Measurements from ENCODE around the gene OTX1. TPM values are rescaled to one million over a fixed set of nuclear protein-coding genes. Genes with fewer than 3 reads are reported as not detected.

OTX1 gene
- total RNA-seq, 1 experiment from 2014 or later = 8.3 TPM

DNA sequence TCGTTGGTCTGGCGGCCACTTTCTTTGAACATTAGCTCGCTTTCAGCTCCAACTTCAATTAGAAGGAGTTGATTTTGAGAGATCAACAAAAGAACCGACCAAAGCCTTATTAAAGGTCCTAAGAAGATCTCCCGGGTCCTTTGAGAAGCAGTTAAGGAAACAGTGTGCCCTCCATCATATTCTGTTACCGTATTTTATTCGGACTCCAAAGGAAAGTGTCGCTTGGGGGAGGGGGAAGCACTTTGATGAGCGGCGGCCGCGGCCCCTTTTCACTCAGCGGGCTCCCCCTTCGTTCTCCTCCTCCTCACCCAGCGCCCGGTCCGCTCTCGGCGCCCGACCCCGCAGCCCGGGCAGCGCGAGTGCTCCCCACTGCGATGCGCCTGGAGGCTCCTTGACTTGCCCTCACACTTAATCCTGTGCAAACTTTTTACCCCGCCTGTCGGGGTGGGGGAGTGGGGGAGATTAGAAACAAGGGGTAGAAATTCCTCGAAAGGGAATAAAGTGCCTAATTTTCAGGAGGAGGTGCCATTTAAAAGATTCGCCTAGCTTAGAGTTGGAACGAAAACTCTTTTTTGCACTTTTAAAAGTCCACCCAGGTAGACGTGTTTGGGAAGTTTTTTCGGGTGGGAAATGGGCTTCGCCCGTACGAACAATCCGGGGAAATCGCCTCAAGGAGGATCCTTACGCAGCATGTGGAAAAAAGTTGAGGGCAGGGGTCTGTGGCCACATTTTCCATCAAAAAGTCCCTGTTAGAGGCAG, 1.2 kb upstream of the OTX1 start:
- peaks cover 57% of the 10 kb centered on the region for H3K36me3 Mint-ChIP-seq (ENCODE audit: insufficient read depth, unreplicated experiment)
- intact Hi-C loops (cut with micrococcal nuclease; ENCODE audit: unreplicated experiment) = no loop called here
- H3K27ac Mint-ChIP-seq (ENCODE audit: unreplicated experiment) = peak overlapping the region; percentile 75
- BruUV-seq (replicated peaks) = no TSS peak
- no peaks in the 10 kb centered on the region for H3K27me3 Mint-ChIP-seq (ENCODE audit: unreplicated experiment)
- no peak for TF ChIP-seq CTCF (IDR thresholded peaks at IDR 0.05; ENCODE audit: unreplicated experiment)
- peaks cover 9% of the 10 kb centered on the region for H3K4me1 Mint-ChIP-seq (ENCODE audit: low read depth, unreplicated experiment)
- H3K4me3 Mint-ChIP-seq (ENCODE audit: low read depth, unreplicated experiment) = peak overlapping the region; percentile 80
- DNase-seq = no peak
- H3K9me3 Mint-ChIP-seq (ENCODE audit: low read depth, unreplicated experiment) = no peaks in the 10 kb centered on the region
- CTCF ChIA-PET = interaction anchor here (0.6 kb wide), 1 partner anchor 1211 kb away, joined by 3 read pairs; no protein-coding TSS in a partner anchor

GRCh38 chr2:63049970-63050333, 678 bp upstream of the OTX1 start:
- peak overlapping the region; percentile 75 for H3K27ac Mint-ChIP-seq (ENCODE audit: unreplicated experiment)
- TSS peak; percentile 90 for BruUV-seq (replicated peaks)
- H3K9me3 Mint-ChIP-seq (ENCODE audit: low read depth, unreplicated experiment) = no peaks in the 10 kb centered on the region
- peaks cover 9% of the 10 kb centered on the region for H3K4me1 Mint-ChIP-seq (ENCODE audit: low read depth, unreplicated experiment)
- no peaks in the 10 kb centered on the region for H3K27me3 Mint-ChIP-seq (ENCODE audit: unreplicated experiment)
- peaks cover 57% of the 10 kb centered on the region for H3K36me3 Mint-ChIP-seq (ENCODE audit: insufficient read depth, unreplicated experiment)
- TF ChIP-seq CTCF (IDR thresholded peaks at IDR 0.05; ENCODE audit: unreplicated experiment) = no peak
- DNase-seq = no peak
- CTCF ChIA-PET = interaction anchor here (0.7 kb wide), 1 partner anchor 17 kb away, joined by 3 read pairs; no protein-coding TSS in a partner anchor
- peak overlapping the region; percentile 80 for H3K4me3 Mint-ChIP-seq (ENCODE audit: low read depth, unreplicated experiment)
- intact Hi-C loops (cut with micrococcal nuclease; ENCODE audit: unreplicated experiment) = loop anchor here (1.0 kb wide), 1 partner anchor 139 kb away; no protein-coding TSS in a partner anchor

DNA sequence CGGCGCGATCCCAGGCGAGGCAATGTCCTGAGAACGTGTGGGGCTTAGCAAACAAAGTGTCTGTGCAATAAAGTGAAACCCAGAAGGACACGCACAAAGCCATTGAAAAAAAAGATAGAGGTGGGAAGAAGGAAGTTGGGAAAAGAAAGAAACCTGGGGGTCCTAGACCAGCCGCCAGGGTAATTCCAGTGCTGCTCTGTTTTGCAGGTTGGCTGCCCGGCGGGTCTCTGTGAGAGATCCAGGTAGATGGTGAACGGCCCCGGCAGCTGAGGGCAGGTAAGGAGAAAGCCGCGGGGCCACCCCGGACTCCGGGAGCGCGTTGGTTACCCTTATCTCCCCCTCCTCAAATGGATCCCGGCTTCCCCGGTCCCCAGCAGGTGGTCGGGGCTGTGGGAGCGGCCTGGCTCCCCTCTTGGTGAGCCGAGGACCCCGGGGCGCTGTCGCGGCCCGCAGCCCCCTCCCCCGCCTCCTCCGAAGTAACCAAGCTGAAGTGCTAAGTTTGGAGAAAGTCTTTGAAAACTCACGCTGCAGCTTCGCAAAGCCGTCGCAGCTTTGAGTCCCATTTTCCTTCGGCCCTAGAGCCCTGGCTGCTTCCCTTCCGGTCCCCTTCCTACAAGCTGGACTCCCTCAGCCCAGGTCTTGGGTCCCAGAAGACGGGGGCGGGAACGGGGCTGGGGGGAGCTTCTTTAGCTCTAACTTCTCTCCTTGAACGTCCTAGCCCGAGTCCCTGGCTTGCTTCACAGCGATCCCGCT, 588 bp downstream of the OTX1 start:
- Mint-ChIP-seq H3K4me3 (ENCODE audit: low read depth, unreplicated experiment) (peak overlapping the region; percentile 80), H3K9me3 (ENCODE audit: low read depth, unreplicated experiment) (no peaks in the 10 kb centered on the region), H3K36me3 (ENCODE audit: insufficient read depth, unreplicated experiment) (peaks cover 55% of the 10 kb centered on the region), H3K4me1 (ENCODE audit: low read depth, unreplicated experiment) (peaks cover 9% of the 10 kb centered on the region), H3K27ac (ENCODE audit: unreplicated experiment) (peak overlapping the region; percentile 65), H3K27me3 (ENCODE audit: unreplicated experiment) (no peaks in the 10 kb centered on the region)
- intact Hi-C loops (cut with micrococcal nuclease; ENCODE audit: unreplicated experiment) = no loop called here
- no peak for TF ChIP-seq CTCF (IDR thresholded peaks at IDR 0.05; ENCODE audit: unreplicated experiment)
- TSS peak; percentile 35 for BruUV-seq (replicated peaks)
- DNase-seq = peak; percentile 30
- CTCF ChIA-PET = interaction anchor here (0.6 to 0.7 kb wide), 2 partner anchors 137 to 349 kb away, joined by 3 to 4 read pairs; no protein-coding TSS in a partner anchor

- Mint-ChIP-seq H3K27me3 (ENCODE audit: unreplicated experiment) (no peaks in the 10 kb centered on the region), H3K9me3 (ENCODE audit: low read depth, unreplicated experiment) (no peaks in the 10 kb centered on the region), H3K4me3 (ENCODE audit: low read depth, unreplicated experiment) (peak overlapping the region; percentile 80), H3K27ac (ENCODE audit: unreplicated experiment) (no peak overlapping the region), H3K4me1 (ENCODE audit: low read depth, unreplicated experiment) (peaks cover 9% of the 10 kb centered on the region), H3K36me3 (ENCODE audit: insufficient read depth, unreplicated experiment) (peaks cover 52% of the 10 kb centered on the region)
- no TSS peak for BruUV-seq (replicated peaks)
- no peak for TF ChIP-seq CTCF (IDR thresholded peaks at IDR 0.05; ENCODE audit: unreplicated experiment)
- intact Hi-C loops (cut with micrococcal nuclease; ENCODE audit: unreplicated experiment) = no loop called here
- CTCF ChIA-PET = interaction anchor here (0.6 to 0.7 kb wide), 2 partner anchors 137 to 348 kb away, joined by 3 to 4 read pairs; no protein-coding TSS in a partner anchor
- DNase-seq = no peak
These were observed 1.2 kb downstream of the OTX1 start for GRCh38 chr2:63051795-63052333.
